Measurements from ENCODE around the gene ZNRF2.

GRCh38 chr7:30245913-30246312 lies 38.5 kb upstream of the ZNRF2 start:
- TF ChIP-seq CTCF (IDR thresholded peaks at IDR 0.05) (no peak), POLR2A (IDR thresholded peaks at IDR 0.05) (no peak)

Measured in transverse colon (tissue), 3 donors.